Keratinocyte (primary cell): Measurements from ENCODE around the gene LRRIQ3. TPM values are rescaled to one million over a fixed set of nuclear protein-coding genes. Genes with fewer than 3 reads are reported as not detected.

ENCODE experiments used
- DNase-seq: peaks from one replicate; pipeline ENCODE4 v3.0.0-alpha.2; 2011; ENCODE audit warnings: low read depth, missing footprints, low spot score
- FAIRE-seq: peaks from 2 replicates; lab custom pipeline; 2011; peaks lifted over from hg19 to GRCh38; lab: Jason Lieb, UNC
- H2AFZ ChIP-seq: 2 replicates; pipeline ENCODE4 v1.6.0; 2012; ENCODE audit warnings: low read length, control low read depth, inconsistent platforms; ENCODE audit not compliant: control insufficient read depth
- H3K27ac ChIP-seq: 2 replicates; pipeline ENCODE4 v1.5.1; 2011; ENCODE audit warnings: low read length; ENCODE audit not compliant: control insufficient read depth, insufficient read depth
- H3K27me3 ChIP-seq: 3 replicates; pipeline ENCODE4 v1.6.0; 2011; ENCODE audit warnings: low read length; ENCODE audit not compliant: control insufficient read depth, insufficient read depth; ENCODE audit errors: extremely low read depth
- H3K36me3 ChIP-seq, 2 experiments: 2 replicates in 1 of 2; 3 replicates in 1 of 2; pipeline ENCODE4 v1.5.1; 2011; ENCODE audit warnings: low read length in 2 of 2, mild to moderate bottlenecking in 1 of 2; ENCODE audit not compliant: control insufficient read depth in 2 of 2, insufficient read depth in 2 of 2; ENCODE audit errors: extremely low read depth in 1 of 2
- H3K4me1 ChIP-seq: 3 replicates; pipeline ENCODE4 v1.5.1; 2011; ENCODE audit warnings: low read length; ENCODE audit not compliant: control insufficient read depth, insufficient read depth; ENCODE audit errors: extremely low read depth
- H3K4me2 ChIP-seq: 3 replicates; pipeline ENCODE4 v1.6.0; 2011; ENCODE audit warnings: low read depth, low read length; ENCODE audit not compliant: control insufficient read depth, insufficient read depth; ENCODE audit errors: extremely low read depth
- H3K4me3 ChIP-seq, 3 experiments: fragments of 200-600 bp in 1 of 3; sonication (generic) in 1 of 3; 2 replicates in 2 of 3; 3 replicates in 1 of 3; pipeline ENCODE4 v1.5.1; 2011 to 2016; ENCODE audit warnings: low read length in 3 of 3, mild to moderate bottlenecking in 3 of 3, control low read depth in 2 of 3, inconsistent platforms in 1 of 3, low read depth in 1 of 3, mixed read lengths in 1 of 3, mixed run types in 1 of 3, moderate library complexity in 1 of 3; ENCODE audit not compliant: control insufficient read depth in 2 of 3, insufficient read depth in 2 of 3; ENCODE audit errors: extremely low read depth in 1 of 3
- H3K79me2 ChIP-seq: 2 replicates; pipeline ENCODE4 v1.6.0; 2012; ENCODE audit warnings: low read length; ENCODE audit not compliant: control insufficient read depth, insufficient read depth
- H3K9ac ChIP-seq: 3 replicates; pipeline ENCODE4 v1.6.0; 2011; ENCODE audit warnings: low read length; ENCODE audit not compliant: control insufficient read depth, insufficient read depth; ENCODE audit errors: extremely low read depth
- H3K9me1 ChIP-seq: 3 replicates; pipeline ENCODE4 v1.6.0; 2011; ENCODE audit warnings: low read length; ENCODE audit not compliant: control insufficient read depth, insufficient read depth; ENCODE audit errors: extremely low read depth
- H3K9me3 ChIP-seq: 2 replicates; pipeline ENCODE4 v1.5.1; 2012; ENCODE audit warnings: low read depth, low read length; ENCODE audit not compliant: control insufficient read depth
- H4K20me1 ChIP-seq: 3 replicates; pipeline ENCODE4 v1.6.0; 2011; ENCODE audit warnings: low read length; ENCODE audit not compliant: control insufficient read depth, insufficient read depth; ENCODE audit errors: extremely low read depth
- EZH2 ChIP-seq: IDR thresholded peaks from one replicate; pipeline ENCODE4 v1.6.1; 2012; ENCODE audit warnings: inconsistent platforms, mild to moderate bottlenecking, low read length, moderate library complexity
- dilution Hi-C: fragments of 300-500 bp; cut with MboI; formaldehyde crosslinking; loops from one replicate; pipeline ENCODE4 v1.7.0; 2020; ENCODE audit warnings: low sequenced_read_pairs; ENCODE audit not compliant: extremely low pct_ligation_motif_present
- polyA plus RNA-seq, 5 experiments: library from polyadenylated mRNA; depleted of rRNA in 3 of 5; stranded (reverse) in 3 of 5; stranded (forward) in 1 of 5; unstranded in 1 of 5; fragments of >200 nt; gene quantifications; 1 replicate in 1 of 5; 2 replicates in 3 of 5; 3 replicates in 1 of 5; pipeline versions ENCODE4 v1.2.1 to v1.2.3, GENCODE V29; 2011 to 2012; ENCODE audit warnings: missing spikeins in 2 of 5, low read depth in 1 of 5, low replicate concordance in 1 of 5
- TF ChIP-seq, protein P1 (sequence below), 3 experiments: IDR thresholded peaks in 1 of 3; conservative IDR thresholded peaks in 1 of 3; optimal IDR thresholded peaks in 1 of 3; 2 replicates in 2 of 3; 3 replicates in 1 of 3; pipeline versions ENCODE3 to v1.5.1; 2011; ENCODE audit warnings: low read length in 3 of 3, mild to moderate bottlenecking in 3 of 3, moderate library complexity in 2 of 3, control low read depth in 1 of 3, inconsistent platforms in 1 of 3; ENCODE audit not compliant: insufficient read depth in 2 of 3; ENCODE audit errors: extremely low read depth in 1 of 3

Gene LRRIQ3
- polyA plus RNA-seq, 1 donor (not counting 4 experiments of a cell fraction or from before 2014, with no cell fraction given) = 1.8 TPM

DNA sequence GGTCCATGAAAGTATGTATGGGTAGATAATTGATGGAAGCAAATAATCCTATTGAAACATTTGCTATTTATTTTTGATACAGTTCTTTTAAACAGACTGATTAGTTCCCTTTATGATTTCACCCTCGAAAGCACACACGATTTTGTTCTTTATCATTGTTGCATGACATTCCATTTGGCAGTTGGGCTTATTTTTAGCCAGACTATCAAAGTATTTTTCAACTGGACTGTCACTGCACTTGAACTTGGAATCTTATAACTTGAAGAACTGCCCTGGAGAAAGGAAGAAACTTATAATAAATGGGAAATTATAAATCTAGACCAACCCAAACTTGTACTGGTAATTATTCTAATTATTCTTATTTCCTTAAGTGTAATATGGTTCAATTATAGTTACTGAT lies 37.2 kb upstream of the LRRIQ3 start, which contains the start of gene TNNI3K:
Gene TNNI3K (plus strand): TSS at position 235 of the 400 bp plus-strand sequence. CDS start 65 bp downstream, at position 300.
- H3K4me2 ChIP-seq = no peak within 1 kb of the TSS
- H3K79me2 ChIP-seq = no peaks in the 10 kb centered on the region
- H3K4me3 ChIP-seq = no peak within 1 kb of the TSS
- dilution Hi-C loops = no loop called here
- no peaks in the 10 kb centered on the region for H3K36me3 ChIP-seq
- H3K4me1 ChIP-seq = no peaks in the 10 kb centered on the region
- TF ChIP-seq EZH2 = no peak
- TF ChIP-seq, protein P1, sequence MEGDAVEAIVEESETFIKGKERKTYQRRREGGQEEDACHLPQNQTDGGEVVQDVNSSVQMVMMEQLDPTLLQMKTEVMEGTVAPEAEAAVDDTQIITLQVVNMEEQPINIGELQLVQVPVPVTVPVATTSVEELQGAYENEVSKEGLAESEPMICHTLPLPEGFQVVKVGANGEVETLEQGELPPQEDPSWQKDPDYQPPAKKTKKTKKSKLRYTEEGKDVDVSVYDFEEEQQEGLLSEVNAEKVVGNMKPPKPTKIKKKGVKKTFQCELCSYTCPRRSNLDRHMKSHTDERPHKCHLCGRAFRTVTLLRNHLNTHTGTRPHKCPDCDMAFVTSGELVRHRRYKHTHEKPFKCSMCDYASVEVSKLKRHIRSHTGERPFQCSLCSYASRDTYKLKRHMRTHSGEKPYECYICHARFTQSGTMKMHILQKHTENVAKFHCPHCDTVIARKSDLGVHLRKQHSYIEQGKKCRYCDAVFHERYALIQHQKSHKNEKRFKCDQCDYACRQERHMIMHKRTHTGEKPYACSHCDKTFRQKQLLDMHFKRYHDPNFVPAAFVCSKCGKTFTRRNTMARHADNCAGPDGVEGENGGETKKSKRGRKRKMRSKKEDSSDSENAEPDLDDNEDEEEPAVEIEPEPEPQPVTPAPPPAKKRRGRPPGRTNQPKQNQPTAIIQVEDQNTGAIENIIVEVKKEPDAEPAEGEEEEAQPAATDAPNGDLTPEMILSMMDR (optimal IDR thresholded peaks at IDR 0.05 in 1 of 3, IDR thresholded peaks at IDR 0.05 in 1 of 3, conservative IDR thresholded peaks at IDR 0.05 in 1 of 3; ENCODE audit: extremely low read depth in 1 of 3, insufficient read depth in 2 of 3, low read length in 3 of 3) = no peak
- no peaks in the 10 kb centered on the region for H3K27me3 ChIP-seq
- no peak within 1 kb of the TSS for H3K9ac ChIP-seq
- no peaks in the 10 kb centered on the region for H3K9me3 ChIP-seq
- no peak within 1 kb of the TSS for H2AFZ ChIP-seq
- no peaks in the 10 kb centered on the region for H4K20me1 ChIP-seq
- no peak for FAIRE-seq
- no peak within 1 kb of the TSS for H3K27ac ChIP-seq
- DNase-seq = no peak
- H3K9me1 ChIP-seq = no peaks in the 10 kb centered on the region

DNA sequence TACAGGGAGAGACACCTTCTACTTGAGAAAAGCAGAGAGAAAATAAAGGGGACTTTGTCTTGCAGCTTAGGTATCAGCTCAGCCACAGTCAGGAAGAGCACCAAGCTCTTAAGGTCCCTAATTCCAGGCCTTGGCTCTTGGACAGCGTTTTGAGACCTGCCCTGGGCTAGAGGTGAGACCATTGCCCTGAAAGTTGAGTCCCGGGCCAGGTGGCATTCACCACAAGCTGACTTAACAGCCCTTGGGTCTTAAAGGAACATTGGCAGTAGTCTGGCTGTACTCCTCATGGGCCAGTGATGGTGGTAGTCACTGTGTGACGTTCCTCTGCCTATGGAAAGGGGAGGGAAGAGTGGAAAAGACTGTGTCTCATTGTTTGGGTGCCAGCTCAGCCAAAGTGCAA lies 25.5 kb upstream of the LRRIQ3 start:
- Histone ChIP-seq H3K27me3 (no peaks in the 10 kb centered on the region), H3K9ac (no peak overlapping the region), H3K4me3 (no peak overlapping the region), H3K9me1 (no peaks in the 10 kb centered on the region), H3K36me3 (no peaks in the 10 kb centered on the region), H3K4me2 (no peak overlapping the region), H2AFZ (no peak overlapping the region), H4K20me1 (no peaks in the 10 kb centered on the region), H3K4me1 (no peaks in the 10 kb centered on the region), H3K79me2 (no peaks in the 10 kb centered on the region), H3K27ac (no peak overlapping the region), H3K9me3 (no peaks in the 10 kb centered on the region)
- TF ChIP-seq, protein P1 (optimal IDR thresholded peaks at IDR 0.05 in 1 of 3, IDR thresholded peaks at IDR 0.05 in 1 of 3, conservative IDR thresholded peaks at IDR 0.05 in 1 of 3; ENCODE audit: extremely low read depth in 1 of 3, insufficient read depth in 2 of 3, low read length in 3 of 3) = no peak
- no peak for TF ChIP-seq EZH2
- dilution Hi-C loops = no loop called here
- DNase-seq (no peak), FAIRE-seq (no peak)
